ENCODE results near the gene RXRG.

Gene RXRG

GRCh38 chr1:165407398-165407797, 37.5 kb downstream of the RXRG start:
- no peak for DNase-seq

GRCh38 chr1:165403835-165404482, 41.0 kb downstream of the RXRG start:
- peak; percentile 73 for DNase-seq

DNA sequence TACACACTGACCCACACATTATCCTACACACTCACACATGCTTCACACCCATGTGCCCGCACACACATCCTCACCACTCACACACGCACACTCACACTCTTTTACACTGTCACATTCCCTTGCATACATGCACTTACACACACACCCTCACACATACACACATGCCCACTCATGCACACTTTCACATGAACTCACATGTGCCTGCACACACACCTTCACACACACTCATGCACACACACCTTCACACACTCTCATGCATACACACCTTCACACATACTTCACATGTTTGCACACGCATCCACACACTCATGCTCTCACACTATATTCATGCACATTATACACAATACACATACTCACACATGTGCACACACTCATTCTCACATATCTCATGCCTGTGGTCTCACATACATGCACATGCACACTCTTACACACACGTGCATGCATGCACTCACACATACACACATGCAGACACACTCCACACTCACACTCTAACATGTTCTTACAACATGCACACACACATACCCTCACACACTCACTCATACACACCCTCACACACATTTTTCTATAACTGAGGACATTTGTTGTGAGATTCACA, 42.3 kb downstream of the RXRG start:
- no peak for DNase-seq

DNA sequence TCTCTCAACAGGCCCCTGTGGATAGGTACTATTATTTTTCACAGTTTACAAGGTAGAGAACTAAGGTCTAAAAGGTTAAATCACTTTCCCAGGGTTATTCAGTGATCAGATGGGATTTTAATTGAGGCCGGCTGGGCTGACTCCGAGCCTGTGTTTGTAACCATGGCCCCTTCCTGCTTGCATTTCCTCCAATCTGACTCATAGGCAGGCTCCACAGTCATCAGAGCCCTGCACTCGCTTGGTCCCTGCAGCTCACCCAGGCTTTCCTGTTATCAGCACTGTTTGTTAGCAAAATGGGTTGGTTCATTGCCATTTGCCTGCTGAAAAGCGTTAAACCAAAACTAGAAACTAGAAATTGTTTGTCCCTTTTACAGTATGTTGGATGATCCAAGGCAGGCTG, 47.0 kb downstream of the RXRG start:
- DNase-seq = peak; percentile 85

- no peak for DNase-seq
Observed at GRCh38 chr1:165395901-165396300, 49.0 kb downstream of the RXRG start.

DNA sequence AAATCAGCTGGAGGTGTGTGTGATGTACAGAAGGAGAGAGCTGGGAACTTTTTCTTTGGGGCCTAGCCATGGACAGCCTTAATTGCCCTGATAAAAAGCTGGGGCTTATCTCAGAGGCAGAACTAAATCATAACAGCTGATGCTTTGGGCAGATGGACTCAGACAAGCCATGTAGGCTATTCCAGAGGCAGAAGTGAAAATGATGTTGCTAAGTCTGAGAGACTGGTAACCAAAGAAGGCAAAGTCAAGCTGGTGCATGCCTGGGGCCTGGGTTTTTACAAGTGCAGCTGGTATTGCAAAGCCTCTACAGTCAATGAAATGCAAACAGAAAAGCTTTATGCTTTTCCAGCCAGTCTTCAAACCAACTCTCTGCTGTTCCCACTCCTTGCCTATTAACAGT, 49.4 kb downstream of the RXRG start:
- DNase-seq = no peak

DNA sequence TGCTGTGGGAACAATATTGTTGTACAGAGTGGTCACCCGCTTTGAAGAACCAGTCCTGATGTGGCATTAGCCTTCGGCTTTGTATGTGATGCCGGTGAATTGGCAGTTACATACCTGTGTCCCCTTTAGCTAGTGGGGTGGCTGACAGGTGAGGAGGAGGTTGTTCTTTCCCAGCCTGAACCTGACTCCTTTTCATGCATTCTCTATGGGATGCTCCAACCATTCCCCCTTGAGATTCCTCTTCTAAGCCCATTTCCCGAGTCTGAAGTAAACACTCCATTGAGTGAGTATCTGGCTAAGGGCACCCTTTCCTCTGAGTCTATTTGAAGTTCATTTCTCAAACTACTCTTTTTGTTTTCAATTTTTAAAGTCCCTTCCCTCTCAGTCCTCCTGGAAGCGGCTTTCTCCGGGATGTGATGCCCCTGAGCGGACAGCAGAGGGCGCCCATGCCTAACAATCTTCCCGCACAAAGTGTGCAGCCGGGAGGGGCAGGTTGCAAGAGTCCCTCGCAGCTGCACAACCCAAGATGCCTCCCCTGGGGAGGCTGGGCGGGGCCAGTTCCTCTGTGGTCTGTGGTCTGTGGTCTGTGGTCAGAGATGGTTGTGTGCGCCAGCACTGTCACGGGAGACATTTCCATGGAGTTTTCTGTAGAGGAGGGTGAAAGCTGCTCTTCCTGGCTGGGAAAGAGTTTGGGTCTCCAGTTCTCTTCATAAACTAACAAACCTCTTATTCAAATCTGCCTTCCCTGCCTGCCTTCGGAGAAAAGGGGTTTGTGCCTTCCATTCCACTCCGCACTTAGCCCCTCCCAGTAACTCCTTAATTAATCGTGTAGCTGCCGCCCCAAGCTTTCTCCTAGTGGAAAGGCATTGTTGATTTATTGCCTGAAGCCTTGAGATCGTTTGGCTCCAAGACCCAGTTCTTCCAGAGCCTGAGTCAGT, 52.0 kb downstream of the RXRG start:
- DNase-seq = peak; percentile 97

DNA sequence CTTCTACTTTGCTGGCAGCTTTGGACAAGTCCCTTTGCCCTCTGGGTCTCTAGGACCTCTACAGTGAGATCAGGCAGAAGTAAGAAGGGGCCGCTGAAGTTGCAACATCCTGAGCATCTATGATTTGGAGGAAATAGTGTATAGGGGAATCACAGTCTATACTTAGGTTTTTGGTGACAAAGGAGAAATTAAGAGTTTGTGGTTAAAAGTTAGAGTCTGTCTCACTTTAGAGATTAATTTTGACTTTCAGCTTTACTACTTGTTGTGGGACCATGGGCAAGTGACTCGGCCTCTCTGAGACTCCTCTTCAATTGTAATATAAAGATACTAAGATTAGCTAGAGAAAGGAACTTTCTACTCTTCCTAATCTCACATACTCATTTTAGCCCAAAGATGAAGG, 55.3 kb downstream of the RXRG start:
- DNase-seq = no peak

GRCh38 chr1:165387961-165388360, 57.0 kb downstream of the RXRG start:
- DNase-seq = no peak

GRCh38 chr1:165387505-165387904, 57.4 kb downstream of the RXRG start:
- DNase-seq = no peak

DNA sequence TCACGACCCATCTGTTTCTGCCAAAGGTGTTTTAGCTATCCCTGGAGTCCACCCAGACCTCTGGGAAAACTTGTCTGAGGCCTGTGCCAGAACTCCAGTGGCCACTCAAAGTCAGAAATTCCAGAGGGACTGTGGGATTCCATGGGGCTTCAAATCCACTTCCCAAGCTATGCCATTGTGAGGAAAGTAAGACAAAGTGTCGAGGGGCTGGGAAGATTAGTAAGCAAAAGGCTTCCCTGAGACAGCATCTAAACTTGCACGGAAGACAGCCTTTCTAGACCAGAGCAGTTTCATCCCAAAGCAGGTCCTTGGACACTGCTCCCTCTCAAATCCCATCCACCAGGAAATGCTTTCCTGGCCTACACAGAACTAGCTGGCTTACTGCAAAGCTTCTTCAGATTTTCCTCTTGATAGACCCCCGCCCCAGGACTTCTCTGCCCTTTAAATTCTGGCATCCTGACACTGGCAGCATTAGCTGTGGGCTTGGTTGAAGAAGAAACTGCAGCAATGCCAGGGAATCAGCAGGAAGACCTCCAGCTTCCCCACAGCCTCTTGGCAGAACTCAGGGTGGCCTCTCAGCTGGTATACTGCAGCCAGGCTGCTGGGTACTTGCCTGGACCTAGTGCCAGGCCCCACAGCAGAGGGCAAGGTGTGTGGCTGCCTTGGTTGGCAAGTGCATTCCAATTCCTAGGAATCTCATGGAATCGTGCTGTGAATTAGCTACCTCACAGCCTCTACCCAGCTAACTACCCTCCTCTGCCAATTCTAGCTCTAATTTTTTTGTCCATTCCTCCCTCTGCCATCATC, 61.1 kb downstream of the RXRG start:
- DNase-seq = no peak

GRCh38 chr1:165383067-165383466, 61.9 kb downstream of the RXRG start:
- peak; percentile 91 for DNase-seq

DNA sequence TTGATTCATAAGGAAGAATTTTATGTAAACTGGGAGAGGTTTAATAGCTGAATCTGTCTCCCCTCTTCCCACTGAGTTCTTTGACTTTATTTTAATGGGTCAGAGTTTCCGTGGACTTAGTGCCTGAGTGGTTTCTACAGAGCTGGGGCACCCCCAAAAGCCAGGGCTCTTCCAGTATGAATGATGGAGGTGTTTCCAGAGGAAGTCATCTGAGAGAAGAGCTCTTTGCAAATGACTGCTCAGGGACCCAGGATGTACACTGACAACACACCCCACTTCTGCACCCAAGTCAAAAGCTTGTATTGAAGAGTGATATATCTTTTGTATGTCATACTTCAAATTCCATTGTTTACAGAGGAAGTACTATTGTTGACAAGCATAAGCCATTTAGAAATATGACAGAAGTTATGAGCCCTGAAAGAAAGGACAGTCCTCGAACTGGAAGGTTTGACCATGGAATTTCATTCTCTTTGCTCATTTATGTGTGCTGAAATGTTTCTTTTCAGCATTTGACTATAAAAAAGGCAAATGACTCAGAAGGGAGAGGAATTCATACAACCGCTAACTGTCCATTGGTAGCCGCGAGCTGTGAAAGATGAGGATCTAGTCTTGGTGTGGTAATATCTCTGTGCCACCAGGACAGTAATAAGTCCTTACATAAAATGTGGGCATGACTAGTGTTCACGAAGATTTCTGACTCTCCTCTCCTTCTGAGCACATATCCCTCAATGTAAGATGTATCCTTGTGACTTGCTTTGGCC, 63.0 kb downstream of the RXRG start:
- no peak for DNase-seq

GRCh38 chr1:165376811-165377311, 68.1 kb downstream of the RXRG start:
- DNase-seq = no peak

DNA sequence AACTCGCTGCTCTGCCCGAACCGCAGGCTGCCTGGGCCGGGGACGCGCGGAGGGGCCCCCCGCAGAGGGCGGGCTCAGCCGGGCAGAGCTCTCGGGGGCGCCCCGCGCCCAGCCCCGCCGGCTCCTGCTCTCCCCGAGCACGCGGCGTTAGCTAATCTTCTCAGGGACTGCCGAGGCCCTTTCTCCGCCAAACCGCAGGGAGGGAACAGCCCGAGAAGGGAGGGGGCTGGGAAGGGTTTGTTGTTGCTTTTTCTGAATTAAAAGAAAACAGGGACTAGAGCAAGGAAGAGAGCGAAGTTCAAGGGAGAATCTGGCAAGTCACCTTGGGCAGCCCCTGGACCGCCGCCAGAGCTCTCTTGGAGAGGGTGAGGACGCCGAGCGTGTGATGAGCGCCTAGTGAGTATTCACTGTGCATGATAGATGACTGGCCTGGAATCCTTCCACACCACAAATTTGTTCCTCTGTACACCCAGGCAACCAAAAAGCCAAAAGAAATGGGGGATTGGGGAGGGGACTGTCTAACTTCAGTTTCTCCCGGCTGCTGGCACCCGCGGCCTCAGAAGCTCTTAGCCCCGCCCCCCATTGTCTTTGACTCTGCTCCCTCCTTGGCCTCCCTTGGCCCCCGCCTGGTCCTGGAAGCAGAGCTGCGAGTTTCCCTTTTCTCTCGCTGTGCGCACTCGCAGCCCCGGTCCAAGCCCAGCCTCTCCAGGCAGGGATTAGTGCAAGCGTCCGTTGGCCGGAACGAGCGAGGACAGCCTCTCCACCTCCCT, 68.7 kb downstream of the RXRG start:
- DNase-seq = peak; percentile 92

- no peak for DNase-seq
Observed at GRCh38 chr1:165375623-165376022, 69.3 kb downstream of the RXRG start.

DNA sequence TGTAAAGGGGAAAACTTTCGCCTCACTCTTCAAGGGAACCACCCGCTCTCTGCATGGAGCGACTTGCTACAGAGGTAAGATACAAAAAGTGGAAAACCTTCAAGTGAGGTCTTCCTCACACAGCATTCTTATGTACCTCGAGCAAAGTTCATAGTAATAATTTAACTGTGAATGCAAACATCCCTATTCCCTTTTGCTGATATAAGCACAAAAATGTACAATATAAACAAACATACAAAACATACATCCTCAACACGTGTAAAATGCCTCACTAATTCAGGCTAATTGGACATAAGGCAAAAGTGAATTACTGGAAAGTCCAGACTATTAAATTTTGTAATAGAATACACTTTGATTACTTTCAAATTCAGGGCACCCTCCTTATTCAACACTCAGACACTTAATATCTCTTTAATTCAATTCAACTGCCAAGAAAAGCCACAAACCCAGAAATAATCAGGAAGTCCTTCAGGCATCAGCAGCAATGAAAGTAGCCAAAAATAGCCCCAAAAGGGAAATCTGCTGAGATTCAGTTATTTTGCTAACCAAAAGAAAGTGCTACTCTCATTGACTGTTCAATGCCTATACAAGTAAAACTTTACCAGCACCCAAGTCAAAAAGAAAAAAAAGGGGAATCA, 73.2 kb downstream of the RXRG start:
- no peak for DNase-seq

DNA sequence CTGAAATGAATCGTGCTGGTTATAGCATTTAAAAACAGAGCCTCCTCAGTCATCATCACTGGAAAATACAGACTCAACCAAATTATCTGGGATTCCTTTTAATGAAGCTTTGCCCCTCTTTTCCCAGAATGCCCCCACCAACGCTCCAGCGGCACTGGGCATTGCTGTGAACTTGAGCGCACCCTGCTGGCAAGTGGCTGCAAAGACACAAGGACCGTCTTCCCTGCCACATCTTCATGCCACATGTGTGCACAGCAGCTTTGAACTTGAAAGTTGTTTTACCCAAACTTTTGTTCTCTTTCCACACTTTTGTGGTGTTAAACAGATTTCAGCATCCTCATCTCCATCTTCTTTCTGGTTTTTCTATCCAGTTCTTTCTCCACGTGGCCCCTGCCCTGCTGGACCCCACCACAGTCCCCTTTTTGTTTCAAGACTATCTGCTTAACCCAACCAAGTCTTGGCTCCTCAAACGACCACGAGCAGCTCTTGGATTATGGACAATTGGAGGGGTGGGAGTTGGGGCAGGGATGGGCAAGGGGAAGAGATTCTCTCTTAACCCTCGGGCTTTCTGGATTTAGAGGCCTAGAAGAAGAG, 75.6 kb downstream of the RXRG start:
- DNase-seq = peak; percentile 71

DNA sequence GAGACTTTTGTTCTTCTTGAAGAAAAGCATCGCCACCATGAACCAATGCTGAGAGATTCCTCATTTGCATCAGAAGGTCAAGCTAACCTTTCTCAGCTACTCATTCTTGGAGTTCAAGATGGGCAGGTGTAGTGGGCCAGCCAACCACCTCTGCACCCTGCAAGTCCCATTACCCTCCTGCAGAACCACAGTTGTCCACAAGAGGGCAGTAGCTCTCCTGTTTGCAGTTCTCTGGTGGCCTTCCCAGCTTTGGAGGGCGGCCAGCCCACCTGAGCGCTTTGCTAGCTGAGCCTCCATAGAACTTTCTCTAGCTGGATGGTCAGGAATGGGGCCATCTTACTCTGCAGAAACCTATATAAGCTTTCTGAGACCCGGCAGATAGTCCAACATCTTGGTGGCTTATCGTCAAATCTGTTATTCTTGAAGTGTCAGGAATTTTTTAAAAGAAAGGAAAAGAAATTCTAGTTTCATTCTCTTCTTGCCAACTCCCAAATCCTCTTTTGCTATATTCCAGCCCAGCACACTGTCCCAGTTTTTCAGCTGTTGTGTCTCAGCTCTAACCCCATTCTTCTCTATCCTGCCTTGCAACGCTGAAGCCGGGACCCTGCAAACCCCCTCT, 77.4 kb downstream of the RXRG start:
- DNase-seq = peak; percentile 92

GRCh38 chr1:165365341-165365740, 79.6 kb downstream of the RXRG start:
- peak; percentile 55 for DNase-seq
